HG02571 (cell line): ENCODE results near the gene MTERF1.
"Not testable (repeated sequence)": the region's sequence is repeated elsewhere in the genome, so short reads cannot be mapped to it uniquely, and the experiment has no call there.

Source experiments
- ATAC-seq: cut with Tn5 transposase; IDR thresholded peaks from one replicate; pipeline ENCODE4 v1.9.1; 2021; ENCODE audit warnings: mild to moderate bottlenecking, moderate library complexity; ENCODE audit not compliant: unreplicated experiment

Gene MTERF1, protein sequence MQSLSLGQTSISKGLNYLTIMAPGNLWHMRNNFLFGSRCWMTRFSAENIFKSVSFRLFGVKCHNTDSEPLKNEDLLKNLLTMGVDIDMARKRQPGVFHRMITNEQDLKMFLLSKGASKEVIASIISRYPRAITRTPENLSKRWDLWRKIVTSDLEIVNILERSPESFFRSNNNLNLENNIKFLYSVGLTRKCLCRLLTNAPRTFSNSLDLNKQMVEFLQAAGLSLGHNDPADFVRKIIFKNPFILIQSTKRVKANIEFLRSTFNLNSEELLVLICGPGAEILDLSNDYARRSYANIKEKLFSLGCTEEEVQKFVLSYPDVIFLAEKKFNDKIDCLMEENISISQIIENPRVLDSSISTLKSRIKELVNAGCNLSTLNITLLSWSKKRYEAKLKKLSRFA

GRCh38 chr7:91880413-91881241, at the start of gene MTERF1:
Gene MTERF1 (minus strand): TSS chr7:91880702. CDS start chr7:91880083, 619 bp downstream.
- peak; percentile 99 for ATAC-seq

DNA sequence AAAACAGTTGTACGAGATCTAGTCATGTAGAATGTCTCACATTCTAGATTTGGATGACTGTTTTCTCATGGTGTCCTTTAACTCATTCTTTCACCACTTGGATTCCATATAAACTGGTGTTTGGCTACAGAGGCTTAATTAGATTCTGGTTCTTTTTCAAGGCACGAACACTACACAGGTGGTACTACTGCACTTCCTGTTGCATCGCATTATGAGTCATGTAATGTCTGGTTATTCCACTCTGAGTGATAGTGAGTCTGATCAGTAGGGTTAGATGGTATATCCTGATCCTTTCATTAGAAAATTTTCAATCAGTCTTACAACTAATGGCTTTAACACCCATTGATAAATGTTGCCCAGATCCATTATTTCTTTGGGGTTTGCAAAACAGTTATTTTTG, 49.0 kb upstream of the MTERF1 start:
- ATAC-seq: no peak

DNA sequence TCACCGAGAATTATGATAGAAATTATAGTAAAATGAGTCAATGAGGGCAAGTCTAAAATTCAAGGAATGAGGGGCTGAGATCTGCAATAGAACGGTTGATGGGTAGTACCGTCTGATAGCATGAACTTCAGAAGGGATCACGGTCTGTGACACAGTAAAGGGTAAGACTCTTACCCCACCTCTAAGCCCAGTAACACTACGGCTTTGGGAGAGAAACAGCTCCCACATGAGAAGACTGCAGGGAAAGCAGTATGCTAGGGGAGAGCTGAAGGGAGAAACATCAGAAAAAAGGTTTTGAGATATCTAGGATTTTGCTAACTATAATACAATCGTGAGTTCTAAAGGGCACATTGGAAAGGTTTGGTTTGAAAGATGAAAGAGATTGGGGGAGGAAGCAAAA, 47.4 kb upstream of the MTERF1 start:
- no peak for ATAC-seq

GRCh38 chr7:91922857-91923256, 42.4 kb upstream of the MTERF1 start:
- ATAC-seq: no peak

DNA sequence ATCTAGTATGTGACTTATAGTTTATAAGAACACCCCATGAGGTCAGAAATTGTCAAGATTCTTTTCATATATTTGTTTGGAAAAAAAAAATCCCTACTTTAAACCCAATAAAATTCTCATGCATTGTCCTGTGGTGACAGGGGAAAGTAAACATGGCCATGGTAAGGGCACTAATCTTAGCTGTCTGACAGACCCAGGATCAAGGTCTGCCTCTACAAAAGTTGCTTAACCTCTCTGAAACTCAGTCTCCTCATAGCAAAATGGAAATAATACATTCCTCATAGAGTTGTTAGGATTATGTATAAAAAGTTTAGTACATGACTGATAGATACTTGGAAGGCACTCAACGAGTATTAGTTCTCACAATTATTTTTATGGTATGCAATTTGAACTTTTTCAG, 37.9 kb upstream of the MTERF1 start:
- ATAC-seq: no peak

GRCh38 chr7:91916051-91916440, 35.5 kb upstream of the MTERF1 start:
- ATAC-seq: no peak

DNA sequence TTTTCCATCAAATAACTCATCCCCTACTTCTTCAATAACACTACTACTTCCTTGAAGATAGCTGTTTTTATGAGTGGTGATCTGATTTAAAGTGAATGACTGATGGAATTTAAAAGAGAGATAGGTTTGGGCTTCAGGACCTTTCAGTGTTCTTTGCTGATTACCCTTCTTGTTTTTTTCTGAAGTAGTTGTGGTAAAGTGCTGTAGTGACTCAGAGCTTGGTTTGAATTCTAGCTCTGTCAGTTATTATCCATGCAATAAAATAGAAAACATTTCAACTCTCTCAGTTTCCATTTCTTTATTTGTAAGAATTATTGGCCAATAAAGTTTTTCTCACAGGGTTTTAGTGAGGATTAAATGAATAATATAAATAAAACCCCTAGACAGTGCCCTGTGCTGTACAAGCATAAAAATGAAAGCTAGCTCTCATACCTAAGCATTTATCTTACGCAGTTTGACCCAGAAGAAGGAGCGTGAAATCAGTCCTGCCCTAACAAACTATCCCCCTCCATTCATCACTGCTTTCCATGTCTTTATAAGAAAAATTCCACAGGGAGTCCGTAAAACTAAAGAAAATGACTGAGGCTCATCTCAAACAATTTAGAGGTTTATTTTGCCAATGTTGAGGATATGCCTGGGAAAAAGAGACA, 35.0 kb upstream of the MTERF1 start:
- ATAC-seq: no peak

DNA sequence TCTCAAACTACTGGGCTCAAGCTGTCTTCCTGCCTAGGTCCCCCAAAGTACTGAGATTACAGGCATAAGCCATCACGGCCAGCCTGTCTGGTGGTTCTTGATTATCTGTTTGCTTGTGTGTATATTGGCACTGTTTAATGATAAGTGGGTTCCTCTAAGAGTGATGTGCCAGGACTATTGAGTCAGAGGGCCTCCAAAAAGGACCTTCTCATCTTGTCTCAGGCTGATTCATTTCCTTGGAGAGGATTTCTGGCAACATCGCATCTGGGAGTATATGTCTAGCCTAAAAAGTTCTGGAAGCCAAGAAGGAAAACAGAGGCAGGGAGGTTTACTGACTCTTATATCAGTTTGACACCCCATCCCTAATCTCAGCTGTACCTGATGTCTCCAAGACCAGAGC, 33.1 kb upstream of the MTERF1 start:
- no peak for ATAC-seq

GRCh38 chr7:91912494-91912893, 32.0 kb upstream of the MTERF1 start:
- ATAC-seq: no peak

- no peak for ATAC-seq
Measured at GRCh38 chr7:91911121-91911520, 30.6 kb upstream of the MTERF1 start.

- no peak for ATAC-seq
Measured at GRCh38 chr7:91910171-91910570, 29.7 kb upstream of the MTERF1 start.

- no peak for ATAC-seq
Measured at GRCh38 chr7:91899563-91899962, 19.1 kb upstream of the MTERF1 start.

DNA sequence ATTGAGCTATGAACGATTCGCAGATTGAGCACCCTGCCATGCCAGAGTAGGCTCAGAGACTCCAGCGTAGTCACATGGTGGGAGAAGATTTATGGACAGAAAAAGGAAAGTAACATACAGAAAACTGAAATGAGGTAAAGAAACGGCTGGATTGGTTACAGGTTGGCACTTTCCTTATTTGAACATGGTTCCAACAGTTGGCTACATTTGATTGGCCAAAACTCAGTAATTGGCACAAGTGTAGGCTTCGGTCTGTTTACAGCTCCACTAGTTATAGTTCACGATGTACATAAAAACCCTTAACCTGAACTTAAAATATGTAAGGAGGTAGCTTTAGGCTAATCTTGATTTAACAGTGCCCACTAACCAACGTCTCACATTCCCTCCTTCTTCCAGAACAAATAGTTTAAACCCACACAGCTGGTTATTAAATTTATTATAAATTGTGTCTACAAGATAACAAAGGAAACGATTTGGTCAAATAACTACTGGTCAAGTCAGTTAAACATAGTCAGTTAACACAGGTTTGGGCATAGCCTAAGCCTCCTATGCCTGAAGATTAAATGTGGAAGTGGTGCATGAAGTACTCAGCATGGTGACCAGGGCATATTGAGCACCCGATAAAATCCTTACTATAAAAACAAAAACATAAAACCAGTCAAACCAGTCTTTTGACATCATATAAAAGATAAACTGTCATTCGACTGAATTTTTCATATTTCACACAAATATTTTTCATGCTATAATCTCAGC, 17.9 kb upstream of the MTERF1 start:
- ATAC-seq: no peak

DNA sequence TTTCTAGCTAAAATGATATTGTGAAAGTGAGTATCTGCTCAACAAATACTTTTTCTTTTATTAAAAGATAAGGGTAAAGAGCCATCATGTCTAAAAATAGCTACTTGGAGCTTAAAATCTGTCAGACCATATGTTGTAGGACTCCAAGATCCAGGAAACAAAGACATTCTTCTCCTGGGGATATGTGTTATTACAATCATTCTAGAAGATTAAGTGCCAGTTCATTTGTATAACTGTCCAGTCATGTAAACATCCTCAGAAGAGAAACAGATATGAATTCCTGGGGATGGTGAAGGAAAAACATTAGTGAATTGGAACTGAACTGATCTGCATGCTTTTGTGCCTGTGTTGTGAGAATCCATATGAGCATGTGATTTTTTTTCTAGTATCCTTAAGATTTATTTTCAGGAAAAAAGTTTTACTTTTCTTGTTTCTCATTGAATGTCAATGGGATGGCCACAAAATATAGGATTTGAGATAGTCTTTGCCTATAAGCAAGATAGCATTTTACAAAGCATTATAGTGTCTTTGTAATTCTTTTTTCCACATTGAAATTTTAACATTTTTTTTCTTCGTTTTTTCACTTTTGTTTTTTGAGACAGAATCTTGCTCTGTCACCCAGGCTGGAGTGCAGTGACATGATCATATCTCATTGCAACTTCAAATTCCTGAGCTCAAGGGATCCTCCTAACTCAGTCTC, 14.4 kb upstream of the MTERF1 start:
- no peak for ATAC-seq

GRCh38 chr7:91893699-91894098, 13.2 kb upstream of the MTERF1 start:
- ATAC-seq: not testable (repeated sequence)

DNA sequence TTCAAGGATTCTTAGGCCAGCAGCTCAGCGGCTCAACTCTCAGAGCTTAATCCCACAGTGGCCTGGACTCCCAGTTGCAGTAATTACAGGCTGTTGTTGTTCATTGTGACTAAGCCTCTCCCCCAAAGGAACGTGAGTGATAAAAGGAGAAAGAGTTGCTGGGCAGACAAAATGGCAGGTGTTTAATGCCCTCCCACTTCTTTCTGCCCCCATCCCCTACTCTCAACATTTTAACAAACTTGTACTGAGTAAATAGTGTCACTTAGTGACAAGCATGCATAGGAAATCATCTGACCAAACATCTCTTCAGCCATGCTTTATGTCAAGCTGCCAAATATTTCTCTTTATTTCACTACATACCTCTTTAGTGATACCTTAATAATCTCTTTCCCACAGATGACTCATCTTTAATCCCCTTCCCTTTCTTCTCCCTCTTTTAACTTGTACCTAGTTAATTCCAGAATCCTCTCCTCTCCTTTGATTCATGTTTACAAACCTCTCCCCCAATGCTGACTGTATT, 12.4 kb upstream of the MTERF1 start:
- no peak for ATAC-seq

GRCh38 chr7:91892099-91892705, 11.7 kb upstream of the MTERF1 start:
- ATAC-seq: no peak

DNA sequence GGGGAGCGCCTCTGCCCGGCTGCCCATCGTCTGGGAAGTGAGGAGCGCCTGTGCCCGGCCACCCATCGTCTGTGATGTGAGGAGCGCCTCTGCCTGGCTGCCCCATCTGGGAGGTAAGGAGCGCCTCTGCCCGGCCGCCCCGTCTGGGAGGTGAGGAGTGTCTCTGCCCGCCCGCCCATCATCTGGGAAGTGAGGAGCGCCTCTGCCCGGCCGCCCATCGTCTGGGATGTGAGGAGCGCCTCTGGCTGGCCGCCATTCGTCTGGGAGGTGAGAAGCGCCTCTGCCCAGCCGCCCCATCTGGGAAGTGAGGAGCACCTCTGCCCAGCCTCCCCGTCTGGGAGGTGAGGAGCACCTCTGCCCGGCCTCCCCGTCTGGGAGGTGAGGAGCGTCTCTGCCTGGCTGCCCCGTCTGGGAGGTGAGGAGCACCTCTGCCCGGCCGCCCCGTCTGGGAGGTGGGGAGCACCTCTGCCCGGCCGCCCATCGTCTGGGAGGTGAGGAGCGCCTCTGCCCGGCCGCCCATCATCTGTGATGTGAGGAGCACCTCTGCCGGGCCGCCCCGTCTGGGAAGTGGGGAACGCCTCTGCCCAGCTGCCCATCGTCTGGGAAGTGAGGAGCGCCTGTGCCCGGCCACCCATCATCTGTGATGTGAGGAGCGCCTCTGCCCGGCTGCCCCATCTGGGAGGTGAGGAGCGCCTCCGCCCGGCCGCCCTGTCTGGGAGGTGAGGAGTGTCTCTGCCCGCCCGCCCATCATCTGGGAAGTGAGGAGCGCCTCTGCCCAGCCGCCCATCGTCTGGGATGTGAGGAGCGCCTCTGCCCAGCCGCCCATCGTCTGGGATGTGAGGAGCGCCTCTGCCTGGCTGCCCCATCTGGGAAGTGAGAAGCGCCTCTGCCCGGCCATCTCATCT, 8.0 kb upstream of the MTERF1 start:
- not testable (repeated sequence) for ATAC-seq
